Natural killer cell treated with Interleukin-12 subunit alpha and Interleukin-12 subunit beta and Interleukin-15 and Interleukin-18, amount 100 ng/mL, for 72 hours (primary cell): Measurements from ENCODE around the gene ACHE. TPM values are rescaled to one million over a fixed set of nuclear protein-coding genes. Genes with fewer than 3 reads are reported as not detected.
A peak's percentile ranks its signal among the peaks of the same experiment; 100 is the strongest.

Source experiments
- ATAC-seq, 2 donors: fragments of 150-1000 bp; cut with Tn5 transposase in 1 of 2; sonication (Bioruptor Pico), chemical (Tn5 transposase) in 1 of 2; 2 replicates each; pipeline ENCODE4 v1.10.0; 2021
- DNase-seq: peaks from one replicate; pipeline ENCODE4 v3.0.0; 2022; ENCODE audit warnings: low spot score
- H3K27ac Mint-ChIP-seq, 2 donors: 1 replicate in 1 of 2; 2 replicates in 1 of 2; pipeline ENCODE4 v1.8.0; 2022; ENCODE audit warnings: mixed read lengths in 2 of 2, mild to moderate bottlenecking in 1 of 2, moderate library complexity in 1 of 2
- H3K27me3 Mint-ChIP-seq, 2 donors: 1 replicate in 1 of 2; 2 replicates in 1 of 2; pipeline ENCODE4 v1.8.0; 2022; ENCODE audit warnings: mixed read lengths in 2 of 2
- H3K36me3 Mint-ChIP-seq: one replicate; pipeline ENCODE4 v1.8.0; 2022; ENCODE audit warnings: mixed read lengths
- H3K4me1 Mint-ChIP-seq, 2 donors: 1 replicate in 1 of 2; 2 replicates in 1 of 2; pipeline ENCODE4 v1.8.0; 2022; ENCODE audit warnings: low read depth in 2 of 2, mixed read lengths in 2 of 2, mild to moderate bottlenecking in 1 of 2
- H3K4me3 Mint-ChIP-seq: one replicate; pipeline ENCODE4 v1.8.0; 2022; ENCODE audit warnings: mixed read lengths
- H3K9me3 Mint-ChIP-seq: 2 replicates; pipeline ENCODE4 v1.8.0; 2022; ENCODE audit warnings: mixed read lengths
- total RNA-seq, 2 donors: library from RNA; stranded (reverse); gene quantifications; one replicate each; pipeline ENCODE4 v1.2.3, GENCODE V29; 2022

The ACHE gene
- total RNA-seq, 2 donors from 2014 or later, result 0.64 to 0.73 TPM

GRCh38 chr7:100867776-100868485 is 27.8 kb downstream of the ACHE start:
- no peak overlapping the region for H3K27ac Mint-ChIP-seq
- H3K4me1 Mint-ChIP-seq, result peaks cover 0 to 5% of the 10 kb centered on the region in 2 donors
- no peak overlapping the region for H3K4me3 Mint-ChIP-seq
- H3K27me3 Mint-ChIP-seq, result peaks cover 0 to 2% of the 10 kb centered on the region in 2 donors
- no peaks in the 10 kb centered on the region for H3K9me3 Mint-ChIP-seq
- no peak for ATAC-seq
- H3K36me3 Mint-ChIP-seq, result no peaks in the 10 kb centered on the region
- DNase-seq, result no peak

- H3K36me3 Mint-ChIP-seq, result peaks cover 5% of the 10 kb centered on the region
- H3K4me3 Mint-ChIP-seq, result peak within 1 kb of the TSS; percentile 65
- peaks cover 4 to 5% of the 10 kb centered on the region in 2 donors for H3K4me1 Mint-ChIP-seq
- no peaks in the 10 kb centered on the region for H3K9me3 Mint-ChIP-seq
- ATAC-seq (peak in 1 of 2 donors; percentile 36), DNase-seq (no peak)
- H3K27me3 Mint-ChIP-seq, result peaks cover 0 to 2% of the 10 kb centered on the region in 2 donors
- peak within 1 kb of the TSS in 1 of 2 donors; percentile 33 for H3K27ac Mint-ChIP-seq
These were observed 28.5 kb downstream of the ACHE start, which contains the start of gene TRIP6 for GRCh38 chr7:100867040-100867775. TSS of gene TRIP6 (plus strand) at chr7:100867387. CDS start at chr7:100867498, 111 bp downstream.

- H3K9me3 Mint-ChIP-seq, result no peaks in the 10 kb centered on the region
- DNase-seq (no peak), ATAC-seq (no peak)
- H3K27me3 Mint-ChIP-seq, result peaks cover 0 to 2% of the 10 kb centered on the region in 2 donors
- peak overlapping the region; percentile 65 for H3K4me3 Mint-ChIP-seq
- peaks cover 4 to 5% of the 10 kb centered on the region in 2 donors for H3K4me1 Mint-ChIP-seq
- peaks cover 5% of the 10 kb centered on the region for H3K36me3 Mint-ChIP-seq
- H3K27ac Mint-ChIP-seq, result peak overlapping the region in 1 of 2 donors; percentile 33
These were observed 29.0 kb downstream of the ACHE start for GRCh38 chr7:100866729-100867039.

- ATAC-seq, result no peak
- Mint-ChIP-seq H3K36me3 (peaks cover 5% of the 10 kb centered on the region), H3K27me3 (peaks cover 0 to 2% of the 10 kb centered on the region in 2 donors), H3K27ac (no peak overlapping the region), H3K4me1 (peaks cover 4 to 5% of the 10 kb centered on the region in 2 donors), H3K9me3 (no peaks in the 10 kb centered on the region), H3K4me3 (no peak overlapping the region)
- DNase-seq, result no peak
These were observed 29.6 kb downstream of the ACHE start for GRCh38 chr7:100865938-100866728.

- H3K4me1 Mint-ChIP-seq, result peaks cover 4 to 5% of the 10 kb centered on the region in 2 donors
- peaks cover 0 to 2% of the 10 kb centered on the region in 2 donors for H3K27me3 Mint-ChIP-seq
- peaks cover 5% of the 10 kb centered on the region for H3K36me3 Mint-ChIP-seq
- no peaks in the 10 kb centered on the region for H3K9me3 Mint-ChIP-seq
- DNase-seq (no peak), ATAC-seq (no peak)
- H3K27ac Mint-ChIP-seq, result no peak overlapping the region
- no peak overlapping the region for H3K4me3 Mint-ChIP-seq
These were observed 30.2 kb downstream of the ACHE start for GRCh38 chr7:100865372-100865911.

- peaks cover 0 to 2% of the 10 kb centered on the region in 2 donors for H3K27me3 Mint-ChIP-seq
- no peak overlapping the region for H3K4me3 Mint-ChIP-seq
- peaks cover 4 to 5% of the 10 kb centered on the region in 2 donors for H3K4me1 Mint-ChIP-seq
- H3K9me3 Mint-ChIP-seq, result no peaks in the 10 kb centered on the region
- no peak for DNase-seq
- no peak overlapping the region for H3K27ac Mint-ChIP-seq
- peaks cover 5% of the 10 kb centered on the region for H3K36me3 Mint-ChIP-seq
- ATAC-seq, result no peak
These were observed 31.3 kb downstream of the ACHE start for GRCh38 chr7:100864263-100864845.

- Mint-ChIP-seq H3K4me3 (no peak overlapping the region), H3K27ac (no peak overlapping the region), H3K27me3 (peaks cover 0 to 2% of the 10 kb centered on the region in 2 donors), H3K4me1 (peaks cover 4 to 5% of the 10 kb centered on the region in 2 donors), H3K36me3 (peaks cover 5% of the 10 kb centered on the region), H3K9me3 (no peaks in the 10 kb centered on the region)
- no peak for ATAC-seq
- DNase-seq, result no peak
These were observed 32.2 kb downstream of the ACHE start for GRCh38 chr7:100863406-100863950.

- no peaks in the 10 kb centered on the region for H3K27me3 Mint-ChIP-seq
- H3K9me3 Mint-ChIP-seq, result no peaks in the 10 kb centered on the region
- DNase-seq (no peak), ATAC-seq (no peak)
- H3K4me3 Mint-ChIP-seq, result no peak overlapping the region
- H3K36me3 Mint-ChIP-seq, result peaks cover 5% of the 10 kb centered on the region
- peaks cover 4 to 5% of the 10 kb centered on the region in 2 donors for H3K4me1 Mint-ChIP-seq
- H3K27ac Mint-ChIP-seq, result no peak overlapping the region
These were observed 34.1 kb downstream of the ACHE start for GRCh38 chr7:100861616-100861985.

GRCh38 chr7:100860702-100861615 is 34.7 kb downstream of the ACHE start:
- ATAC-seq (no peak), DNase-seq (no peak)
- Mint-ChIP-seq H3K27ac (no peak overlapping the region), H3K9me3 (no peaks in the 10 kb centered on the region), H3K36me3 (peaks cover 5% of the 10 kb centered on the region), H3K4me1 (peaks cover 4 to 5% of the 10 kb centered on the region in 2 donors), H3K27me3 (no peaks in the 10 kb centered on the region), H3K4me3 (no peak overlapping the region)

- H3K4me1 Mint-ChIP-seq, result peaks cover 5 to 9% of the 10 kb centered on the region in 2 donors
- H3K9me3 Mint-ChIP-seq, result no peaks in the 10 kb centered on the region
- no peak for DNase-seq
- no peak overlapping the region for H3K27ac Mint-ChIP-seq
- H3K27me3 Mint-ChIP-seq, result no peaks in the 10 kb centered on the region
- peaks cover 5% of the 10 kb centered on the region for H3K36me3 Mint-ChIP-seq
- H3K4me3 Mint-ChIP-seq, result no peak overlapping the region
- ATAC-seq, result no peak
These were observed 35.8 kb downstream of the ACHE start for GRCh38 chr7:100859856-100860255.

GRCh38 chr7:100856871-100857282 is 38.8 kb downstream of the ACHE start:
- Mint-ChIP-seq H3K36me3 (no peaks in the 10 kb centered on the region), H3K4me1 (peaks cover 13 to 14% of the 10 kb centered on the region in 2 donors), H3K27ac (no peak overlapping the region), H3K4me3 (no peak overlapping the region), H3K9me3 (no peaks in the 10 kb centered on the region), H3K27me3 (no peaks in the 10 kb centered on the region)
- DNase-seq (no peak), ATAC-seq (no peak)

- Mint-ChIP-seq H3K27ac (no peak overlapping the region), H3K4me3 (no peak overlapping the region), H3K4me1 (peaks cover 17 to 18% of the 10 kb centered on the region in 2 donors), H3K27me3 (no peaks in the 10 kb centered on the region), H3K36me3 (no peaks in the 10 kb centered on the region), H3K9me3 (no peaks in the 10 kb centered on the region)
- no peak for ATAC-seq
- no peak for DNase-seq
These were observed 40.2 kb downstream of the ACHE start for GRCh38 chr7:100855515-100855914.
